ENCODE data around the gene BUD23.
"Not testable (repeated sequence)": the region's sequence is repeated elsewhere in the genome, so short reads cannot be mapped to it uniquely, and the experiment has no call there.

Gene BUD23

DNA sequence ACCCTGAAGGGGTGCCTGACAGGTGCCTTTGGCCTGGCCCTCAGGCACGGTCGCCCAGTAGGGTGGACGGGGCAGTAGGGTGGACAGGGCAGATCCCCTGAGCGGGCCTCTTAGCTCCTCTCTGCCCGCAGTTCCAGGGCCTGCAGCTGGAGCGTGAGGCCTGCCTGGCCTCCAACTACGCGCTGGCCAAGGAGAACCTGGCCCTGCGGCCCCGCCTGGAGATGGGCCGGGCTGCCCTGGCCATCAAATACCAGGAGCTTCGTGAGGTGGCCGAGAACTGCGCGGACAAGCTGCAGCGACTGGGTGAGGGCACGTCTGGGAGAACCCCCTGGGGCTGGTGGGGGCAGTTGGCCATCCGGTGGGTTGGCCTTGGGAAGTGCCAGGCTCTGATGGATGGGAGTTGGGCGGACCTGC is 14.1 kb upstream of the BUD23 start:
- no peak for DNase-seq (ENCODE audit: low read depth)
- no peak overlapping the region for H3K4me3 ChIP-seq (ENCODE audit: low read depth, low read length)
- TF ChIP-seq, protein P1, sequence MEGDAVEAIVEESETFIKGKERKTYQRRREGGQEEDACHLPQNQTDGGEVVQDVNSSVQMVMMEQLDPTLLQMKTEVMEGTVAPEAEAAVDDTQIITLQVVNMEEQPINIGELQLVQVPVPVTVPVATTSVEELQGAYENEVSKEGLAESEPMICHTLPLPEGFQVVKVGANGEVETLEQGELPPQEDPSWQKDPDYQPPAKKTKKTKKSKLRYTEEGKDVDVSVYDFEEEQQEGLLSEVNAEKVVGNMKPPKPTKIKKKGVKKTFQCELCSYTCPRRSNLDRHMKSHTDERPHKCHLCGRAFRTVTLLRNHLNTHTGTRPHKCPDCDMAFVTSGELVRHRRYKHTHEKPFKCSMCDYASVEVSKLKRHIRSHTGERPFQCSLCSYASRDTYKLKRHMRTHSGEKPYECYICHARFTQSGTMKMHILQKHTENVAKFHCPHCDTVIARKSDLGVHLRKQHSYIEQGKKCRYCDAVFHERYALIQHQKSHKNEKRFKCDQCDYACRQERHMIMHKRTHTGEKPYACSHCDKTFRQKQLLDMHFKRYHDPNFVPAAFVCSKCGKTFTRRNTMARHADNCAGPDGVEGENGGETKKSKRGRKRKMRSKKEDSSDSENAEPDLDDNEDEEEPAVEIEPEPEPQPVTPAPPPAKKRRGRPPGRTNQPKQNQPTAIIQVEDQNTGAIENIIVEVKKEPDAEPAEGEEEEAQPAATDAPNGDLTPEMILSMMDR (conservative IDR thresholded peaks at IDR 0.05; ENCODE audit: low read depth, low read length), result no peak

DNA sequence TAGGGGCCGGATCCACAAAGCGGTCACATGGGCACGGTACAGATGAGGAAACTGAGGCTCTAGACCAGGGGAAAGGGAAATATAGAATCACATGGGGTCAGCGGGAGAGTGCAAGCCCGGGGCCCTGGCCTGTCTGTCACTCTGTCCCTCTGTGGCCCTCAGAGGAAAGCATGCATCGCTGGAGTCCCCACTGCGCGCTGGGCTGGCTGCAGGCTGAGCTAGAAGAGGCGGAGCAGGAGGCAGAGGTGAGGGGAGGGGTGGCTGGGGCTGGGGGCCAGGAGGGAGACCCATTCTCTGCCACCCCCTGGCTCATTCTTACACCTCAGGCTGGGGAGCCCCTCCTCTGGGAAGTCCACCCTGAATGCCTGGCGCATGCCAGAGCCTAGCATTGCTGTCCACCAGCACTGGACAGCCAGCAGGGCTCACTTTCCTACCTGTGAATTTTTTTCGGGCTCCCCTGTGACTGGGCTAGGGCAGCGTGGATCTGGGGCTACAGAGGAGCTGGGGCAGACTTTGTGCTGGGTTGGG is 13.5 kb upstream of the BUD23 start:
- TF ChIP-seq, protein P1 (conservative IDR thresholded peaks at IDR 0.05; ENCODE audit: low read depth, low read length), result no peak
- DNase-seq (ENCODE audit: low read depth), result no peak
- H3K4me3 ChIP-seq (ENCODE audit: low read depth, low read length), result no peak overlapping the region

DNA sequence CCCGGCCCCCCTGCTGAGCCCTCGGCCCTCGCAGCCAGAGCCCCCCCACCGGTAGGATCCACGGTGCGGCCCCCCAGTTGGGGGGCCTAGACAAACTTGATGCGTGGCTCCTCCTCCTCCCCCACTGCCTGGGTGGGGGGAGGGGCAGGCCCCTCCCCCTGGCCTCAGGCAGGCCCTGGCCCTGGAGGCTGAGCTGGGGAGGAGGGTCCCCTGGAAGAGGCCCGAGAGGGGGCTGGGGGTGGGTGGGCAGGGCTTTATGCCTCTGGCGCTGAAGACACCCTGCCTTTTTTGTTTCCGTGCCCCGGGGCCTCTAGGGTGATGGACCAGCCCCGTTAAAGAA is 12.1 kb upstream of the BUD23 start:
- no peak overlapping the region for H3K4me3 ChIP-seq (ENCODE audit: low read depth, low read length)
- TF ChIP-seq, protein P1 (conservative IDR thresholded peaks at IDR 0.05; ENCODE audit: low read depth, low read length), result no peak
- no peak for DNase-seq (ENCODE audit: low read depth)

DNA sequence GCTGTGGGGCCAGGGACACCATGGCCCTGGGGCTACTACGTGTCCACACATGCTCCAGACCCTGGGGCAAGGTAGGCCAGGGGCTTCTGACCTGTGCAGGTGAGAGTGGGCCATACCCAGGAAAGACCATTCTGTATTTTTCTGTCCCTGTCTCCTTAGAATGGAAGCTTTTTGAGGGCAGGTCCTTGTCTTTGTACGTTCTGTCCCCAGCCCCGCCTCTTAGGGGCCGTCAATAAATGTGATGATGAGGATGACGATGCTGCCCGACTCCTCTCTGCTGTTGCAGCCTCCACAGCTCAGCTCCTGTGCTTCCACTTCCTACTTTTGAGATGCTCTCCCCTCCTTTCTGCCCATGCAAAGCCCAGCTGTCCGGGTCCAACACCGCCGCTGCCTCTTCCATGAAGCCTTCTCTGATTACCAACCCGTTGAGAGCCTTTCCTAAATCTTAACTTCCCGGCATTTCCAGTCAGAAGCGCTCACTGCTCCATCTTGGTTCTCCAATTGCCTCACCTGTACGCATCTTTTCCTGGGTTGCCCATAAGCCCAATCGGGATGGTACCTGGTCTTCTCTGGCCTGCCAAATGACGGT is 11.4 kb upstream of the BUD23 start:
- H3K4me3 ChIP-seq (ENCODE audit: low read depth, low read length), result no peak overlapping the region
- DNase-seq (ENCODE audit: low read depth), result no peak
- TF ChIP-seq, protein P1 (conservative IDR thresholded peaks at IDR 0.05; ENCODE audit: low read depth, low read length), result no peak

DNA sequence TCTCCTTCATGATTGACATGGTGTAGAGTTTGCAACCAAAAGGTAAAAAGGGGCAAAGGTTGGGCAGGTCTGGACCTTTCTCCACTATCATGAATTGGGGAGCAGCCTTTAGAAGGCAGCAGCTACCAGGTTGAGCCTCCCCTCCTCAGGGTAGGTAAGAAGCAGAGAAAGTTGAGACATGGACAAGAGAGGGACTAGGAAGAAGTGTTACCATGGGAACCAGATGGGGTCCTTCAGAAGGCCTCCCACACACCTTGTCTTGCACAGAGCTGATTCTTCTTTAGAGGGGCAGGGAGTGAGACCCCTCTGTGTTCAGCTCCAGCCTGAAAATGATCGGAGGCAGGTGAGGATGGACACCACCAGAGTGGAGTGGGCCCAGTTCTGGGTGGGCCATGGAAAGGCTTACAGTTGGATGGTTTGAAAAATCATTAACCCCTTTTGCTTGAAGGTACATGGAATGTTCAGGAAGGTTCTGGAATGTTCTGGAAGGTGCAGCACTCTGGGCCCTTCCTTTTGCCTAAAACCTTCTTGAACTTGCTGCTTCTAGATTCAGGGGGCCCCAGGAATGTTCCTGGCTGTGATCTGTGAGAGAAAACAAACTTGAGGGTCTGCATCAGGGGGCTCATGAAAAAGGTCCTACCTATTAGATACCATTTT is 8.8 kb upstream of the BUD23 start:
- no peak for DNase-seq (ENCODE audit: low read depth)
- H3K4me3 ChIP-seq (ENCODE audit: low read depth, low read length), result no peak overlapping the region
- TF ChIP-seq, protein P1 (conservative IDR thresholded peaks at IDR 0.05; ENCODE audit: low read depth, low read length), result no peak

DNA sequence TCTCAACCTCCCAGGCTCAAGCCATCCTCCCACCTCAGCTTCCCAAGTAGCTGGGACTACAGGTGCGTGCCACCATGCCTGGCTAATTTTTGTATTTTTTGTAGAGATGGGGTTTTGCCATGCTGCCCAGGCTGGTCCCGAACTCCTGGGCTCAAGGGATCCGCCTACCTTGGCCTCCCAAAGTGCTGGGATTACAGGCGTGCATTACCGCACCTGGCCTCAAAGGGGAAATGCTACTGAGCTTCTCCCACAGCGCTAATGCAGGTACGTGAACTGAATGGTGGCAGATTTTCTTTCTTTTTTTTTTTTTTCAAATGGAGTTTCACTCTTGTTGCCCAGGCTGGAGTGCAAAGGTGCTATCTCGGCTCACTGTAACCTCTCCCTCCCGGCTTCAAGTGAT is 7.3 kb upstream of the BUD23 start:
- H3K4me3 ChIP-seq (ENCODE audit: low read depth, low read length); DNase-seq (ENCODE audit: low read depth): not testable (repeated sequence)

DNA sequence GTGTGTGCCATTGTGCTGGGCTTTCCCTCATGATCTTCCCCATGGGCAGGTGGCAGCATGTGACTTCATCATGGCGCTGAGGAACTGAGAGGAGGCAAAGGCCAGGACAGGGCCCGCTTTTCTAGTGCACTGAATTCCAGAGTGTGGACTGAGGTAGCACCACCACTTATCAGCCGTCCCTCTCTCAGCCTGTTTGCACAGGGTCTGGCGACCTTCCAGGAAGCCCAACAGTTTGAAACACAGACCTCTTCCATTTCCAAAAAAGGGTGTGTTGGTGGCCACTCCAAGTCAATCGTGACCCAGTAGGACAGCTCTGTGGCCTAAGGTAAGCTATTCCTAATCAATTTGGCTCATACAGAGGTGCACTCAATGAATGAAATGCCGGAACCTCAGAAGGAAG is 4.5 kb upstream of the BUD23 start:
- no peak for DNase-seq (ENCODE audit: low read depth)
- H3K4me3 ChIP-seq (ENCODE audit: low read depth, low read length), result no peak overlapping the region
- TF ChIP-seq, protein P1 (conservative IDR thresholded peaks at IDR 0.05; ENCODE audit: low read depth, low read length), result no peak

All from choroid plexus epithelial cell (primary cell).